DMS 273 (cell line): ENCODE data around the gene CASZ1.
A peak's percentile ranks its signal among the peaks of the same experiment; 100 is the strongest.

ENCODE experiments used
- DNase-seq: peaks from one replicate; lab custom pipeline; 2025; ENCODE audit not compliant: unreplicated experiment; lab: John Stamatoyannopoulos, UW

The CASZ1 gene

GRCh38 chr1:10641976-10642375 is 154.5 kb downstream of the CASZ1 start:
- no peak for DNase-seq

- no peak for DNase-seq
Observed at GRCh38 chr1:10640843-10641553, 155.4 kb downstream of the CASZ1 start.

GRCh38 chr1:10639775-10640578 is 156.5 kb downstream of the CASZ1 start:
- peak; percentile 90 for DNase-seq

GRCh38 chr1:10639011-10639774 is 157.3 kb downstream of the CASZ1 start:
- no peak for DNase-seq

- DNase-seq = no peak
Observed at GRCh38 chr1:10638559-10639005, 157.9 kb downstream of the CASZ1 start.

- DNase-seq = peak; percentile 51
Observed at GRCh38 chr1:10637834-10638558, 158.4 kb downstream of the CASZ1 start.

- peak; percentile 47 for DNase-seq
Observed at GRCh38 chr1:10637400-10637799, 159.0 kb downstream of the CASZ1 start.

GRCh38 chr1:10635992-10636391 is 160.5 kb downstream of the CASZ1 start:
- DNase-seq = peak; percentile 51

- DNase-seq = peak; percentile 81
Observed at GRCh38 chr1:10635085-10635896, 161.2 kb downstream of the CASZ1 start.

GRCh38 chr1:10634428-10635084 is 161.9 kb downstream of the CASZ1 start:
- DNase-seq = peak; percentile 77

- no peak for DNase-seq
Observed at GRCh38 chr1:10634075-10634427, 162.4 kb downstream of the CASZ1 start.

GRCh38 chr1:10633416-10633815 is 163.0 kb downstream of the CASZ1 start:
- DNase-seq = no peak

- no peak for DNase-seq
Observed at GRCh38 chr1:10632691-10633090, 163.8 kb downstream of the CASZ1 start.

GRCh38 chr1:10631811-10632593 is 164.4 kb downstream of the CASZ1 start:
- no peak for DNase-seq

- no peak for DNase-seq
Observed at GRCh38 chr1:10631121-10631810, 165.2 kb downstream of the CASZ1 start.

- no peak for DNase-seq
Observed at GRCh38 chr1:10630661-10631120, 165.8 kb downstream of the CASZ1 start.

- DNase-seq = no peak
Observed at GRCh38 chr1:10629816-10630571, 166.5 kb downstream of the CASZ1 start.
